Measurements from ENCODE around the gene PDXP.

Gene PDXP

DNA sequence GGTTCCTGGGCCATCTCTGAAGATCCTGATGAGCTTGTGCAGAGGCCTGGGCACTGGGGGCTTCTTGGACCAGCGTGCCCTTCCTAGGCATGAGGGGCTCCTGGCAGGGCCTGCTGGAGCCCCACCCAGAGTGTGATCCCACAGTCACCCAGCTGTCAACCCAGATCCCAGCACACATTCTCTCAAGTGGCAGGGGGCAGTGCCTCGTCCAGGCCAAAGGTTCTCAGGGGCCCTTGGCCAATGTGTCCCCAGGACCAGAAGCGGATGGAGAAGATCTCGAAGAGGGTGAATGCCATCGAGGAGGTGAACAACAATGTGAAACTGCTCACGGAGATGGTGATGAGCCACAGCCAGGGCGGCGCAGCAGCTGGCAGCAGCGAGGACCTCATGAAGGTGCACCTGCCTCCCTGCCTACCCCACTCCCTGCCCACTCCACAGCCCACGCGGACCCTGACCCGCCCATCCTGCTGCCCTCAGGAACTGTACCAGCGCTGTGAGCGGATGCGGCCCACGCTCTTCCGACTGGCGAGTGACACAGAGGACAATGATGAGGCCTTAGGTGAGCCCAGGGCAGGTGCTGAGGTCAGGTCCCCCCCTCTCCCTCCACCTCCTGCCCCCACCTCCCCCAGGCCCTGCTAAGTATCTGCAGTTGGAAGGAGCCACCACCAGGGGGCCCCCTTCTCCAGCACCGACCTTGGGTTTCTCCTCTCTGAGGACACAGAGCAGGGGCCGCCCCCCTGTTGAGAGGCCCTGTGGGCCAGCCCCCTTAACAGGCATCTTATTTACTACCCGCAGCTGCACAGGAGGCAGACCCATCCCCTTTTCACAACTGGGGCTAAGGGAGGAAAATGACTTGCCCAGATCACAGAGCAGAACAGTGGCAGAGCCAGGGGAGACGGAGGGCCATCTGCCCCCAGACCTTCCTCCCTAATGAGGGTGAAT lies 35.2 kb upstream of the PDXP start:
- peaks cover 48% of the 10 kb centered on the region for H3K4me1 Mint-ChIP-seq (ENCODE audit: low read depth)
- intact Hi-C loops (cut with micrococcal nuclease) = loop anchor here (5.0 kb wide), 1 partner anchor 59 kb away; no protein-coding TSS in a partner anchor
- H3K27ac Mint-ChIP-seq = peak overlapping the region; percentile 44
- H3K36me3 Mint-ChIP-seq (ENCODE audit: low read depth) = peaks cover 96% of the 10 kb centered on the region
- no peak overlapping the region for H3K4me3 Mint-ChIP-seq
- H3K27me3 Mint-ChIP-seq = no peaks in the 10 kb centered on the region
- no peaks in the 10 kb centered on the region for H3K9me3 Mint-ChIP-seq

DNA sequence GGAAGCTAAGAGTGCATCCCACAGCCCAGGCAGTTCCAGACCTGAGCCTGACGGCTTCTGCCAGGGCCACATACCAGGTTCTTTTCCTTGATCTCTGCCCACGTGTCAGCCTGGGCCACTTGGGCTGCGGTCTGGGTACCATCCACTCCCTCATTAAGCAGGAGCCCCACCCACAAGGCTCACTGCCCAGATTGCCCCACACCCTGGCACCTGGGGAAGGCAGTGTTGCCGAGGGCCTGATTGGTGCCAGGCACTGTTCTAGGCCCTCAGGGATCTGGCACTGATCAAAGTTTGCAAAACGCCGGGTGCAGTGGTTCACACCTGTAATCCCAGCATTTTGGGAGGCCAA lies 34.5 kb upstream of the PDXP start:
- intact Hi-C loops (cut with micrococcal nuclease) = loop anchor here (5.0 kb wide), 1 partner anchor 58 kb away; no protein-coding TSS in a partner anchor
- H3K4me1 Mint-ChIP-seq (ENCODE audit: low read depth) = peaks cover 54% of the 10 kb centered on the region

DNA sequence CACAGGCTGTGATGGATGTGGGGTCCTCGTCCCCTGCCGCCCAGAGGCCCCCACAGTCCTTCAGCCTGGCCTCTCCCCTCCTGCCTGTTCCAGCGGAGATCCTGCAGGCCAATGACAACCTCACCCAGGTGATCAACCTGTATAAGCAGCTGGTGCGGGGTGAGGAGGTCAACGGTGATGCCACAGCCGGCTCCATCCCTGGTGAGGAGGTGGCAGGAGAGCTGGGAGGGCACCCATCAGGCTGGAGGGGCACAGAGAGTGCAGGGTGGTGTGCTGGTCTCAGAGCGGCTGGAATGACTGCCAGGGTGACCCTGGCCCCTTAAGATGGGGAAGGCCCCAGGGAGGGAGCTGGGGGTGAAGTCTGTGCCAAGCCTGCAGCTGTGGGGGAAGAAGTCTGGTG lies 33.6 kb upstream of the PDXP start:
- peak overlapping the region; percentile 51 for H3K27ac Mint-ChIP-seq
- no peaks in the 10 kb centered on the region for H3K27me3 Mint-ChIP-seq
- intact Hi-C loops (cut with micrococcal nuclease) = loop anchor here (5.0 kb wide), 1 partner anchor 57 kb away; no protein-coding TSS in a partner anchor

More for the DNA sequence above, 34.5 kb upstream of the PDXP start:
- Mint-ChIP-seq H3K4me3 (no peak overlapping the region), H3K36me3 (ENCODE audit: low read depth) (peaks cover 96% of the 10 kb centered on the region), H3K9me3 (no peaks in the 10 kb centered on the region), H3K27me3 (no peaks in the 10 kb centered on the region), H3K27ac (peak overlapping the region; percentile 51)

DNA sequence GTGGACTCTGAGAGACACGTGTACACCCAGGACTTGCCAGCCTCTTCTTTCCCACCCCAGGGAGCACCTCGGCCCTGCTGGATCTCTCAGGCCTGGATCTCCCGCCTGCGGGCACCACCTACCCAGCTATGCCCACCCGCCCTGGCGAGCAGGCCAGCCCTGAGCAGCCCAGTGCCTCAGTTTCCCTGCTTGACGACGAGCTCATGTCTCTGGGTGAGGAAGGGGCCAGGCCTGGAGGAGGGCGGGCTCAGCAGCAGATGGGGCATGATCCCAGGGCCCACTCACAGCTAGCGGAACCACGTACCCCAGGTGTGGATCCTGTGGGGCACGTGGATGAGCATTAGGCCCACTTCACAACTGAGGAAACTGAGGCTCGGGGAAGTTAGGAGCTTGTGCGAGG lies 32.8 kb upstream of the PDXP start:
- Mint-ChIP-seq H3K36me3 (ENCODE audit: low read depth) (peaks cover 96% of the 10 kb centered on the region), H3K9me3 (no peaks in the 10 kb centered on the region), H3K27me3 (no peaks in the 10 kb centered on the region), H3K27ac (peak overlapping the region; percentile 59), H3K4me3 (no peak overlapping the region), H3K4me1 (ENCODE audit: low read depth) (peaks cover 55% of the 10 kb centered on the region)
- intact Hi-C loops (cut with micrococcal nuclease) = no loop called here

More for the DNA sequence above, 33.6 kb upstream of the PDXP start:
- peaks cover 96% of the 10 kb centered on the region for H3K36me3 Mint-ChIP-seq (ENCODE audit: low read depth)
- no peak overlapping the region for H3K4me3 Mint-ChIP-seq
- H3K4me1 Mint-ChIP-seq (ENCODE audit: low read depth) = peaks cover 54% of the 10 kb centered on the region
- no peaks in the 10 kb centered on the region for H3K9me3 Mint-ChIP-seq

DNA sequence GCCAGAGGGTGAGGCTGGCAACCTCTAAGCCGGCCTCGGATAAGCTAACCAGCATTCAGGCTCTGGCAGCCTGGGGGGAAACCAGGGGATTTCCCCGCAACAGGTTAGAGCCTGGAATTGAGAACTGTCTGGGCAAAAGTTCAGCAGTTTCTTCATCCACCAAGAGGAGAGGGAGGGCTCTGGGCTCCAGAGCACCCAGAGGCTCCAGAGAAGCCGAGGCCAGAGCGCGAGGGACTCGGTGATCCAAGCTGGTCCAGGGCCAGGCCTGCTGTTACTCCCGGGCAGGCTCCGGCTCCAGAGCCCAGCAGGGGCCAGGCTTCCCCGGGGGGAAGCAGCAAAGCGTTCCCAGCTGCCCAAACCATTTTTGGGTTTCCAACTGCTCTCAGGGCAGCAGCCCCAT lies 32.4 kb upstream of the PDXP start:
- H3K27me3 Mint-ChIP-seq = no peaks in the 10 kb centered on the region
- H3K36me3 Mint-ChIP-seq (ENCODE audit: low read depth) = peaks cover 96% of the 10 kb centered on the region
- H3K4me3 Mint-ChIP-seq = no peak overlapping the region
- H3K9me3 Mint-ChIP-seq = no peaks in the 10 kb centered on the region
- peaks cover 60% of the 10 kb centered on the region for H3K4me1 Mint-ChIP-seq (ENCODE audit: low read depth)
- intact Hi-C loops (cut with micrococcal nuclease) = no loop called here
- peak overlapping the region; percentile 59 for H3K27ac Mint-ChIP-seq

DNA sequence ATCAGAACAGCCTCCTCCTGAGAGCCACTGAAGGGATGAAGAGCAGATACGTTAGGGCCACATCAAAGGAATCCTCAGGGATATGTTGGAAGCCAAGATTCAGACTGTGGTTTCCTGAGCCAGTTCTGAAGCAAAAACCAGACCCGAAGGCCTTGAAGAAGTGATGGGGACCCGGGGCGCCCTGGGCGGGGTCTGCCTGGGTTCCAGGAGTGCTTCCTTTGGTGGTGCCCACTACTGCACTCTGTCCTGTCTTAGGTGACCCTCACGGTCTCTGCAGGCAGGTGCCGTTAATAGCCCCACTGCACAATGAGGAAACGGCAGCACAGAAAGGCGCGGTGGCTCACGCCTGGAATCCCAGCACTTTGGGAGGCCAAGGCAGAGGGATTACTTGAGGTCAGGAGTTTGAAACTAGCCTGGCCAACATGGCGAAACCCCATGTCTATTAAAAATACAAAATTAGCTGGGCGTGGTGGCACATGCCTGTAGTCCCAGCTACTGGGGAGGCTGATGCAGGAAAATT lies 31.9 kb upstream of the PDXP start:
- Mint-ChIP-seq H3K4me3 (peak overlapping the region; percentile 2), H3K27me3 (no peaks in the 10 kb centered on the region), H3K27ac (peak overlapping the region; percentile 59), H3K36me3 (ENCODE audit: low read depth) (peaks cover 96% of the 10 kb centered on the region), H3K4me1 (ENCODE audit: low read depth) (peaks cover 64% of the 10 kb centered on the region), H3K9me3 (no peaks in the 10 kb centered on the region)
- intact Hi-C loops (cut with micrococcal nuclease) = no loop called here

DNA sequence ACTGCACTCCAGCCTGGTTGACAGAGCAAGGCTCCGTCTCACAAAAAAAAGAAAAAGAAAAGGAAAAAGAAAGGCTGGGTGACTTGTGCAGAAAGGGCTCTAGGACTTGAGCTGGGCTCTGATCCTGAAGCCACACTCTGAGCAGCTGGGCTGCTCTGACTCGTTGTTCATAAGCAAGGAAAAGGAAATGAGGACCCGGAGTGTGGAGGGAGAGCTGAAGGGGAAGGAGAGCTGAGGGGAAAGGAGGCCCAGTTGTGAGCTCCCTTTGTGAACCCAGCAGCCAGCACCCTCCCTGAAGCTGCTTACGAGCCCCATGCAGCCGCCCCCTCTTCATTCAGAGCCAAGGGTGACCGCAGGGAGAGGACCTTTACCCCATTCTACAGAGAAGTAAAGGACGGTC lies 31.4 kb upstream of the PDXP start:
- H3K27ac Mint-ChIP-seq = peak overlapping the region; percentile 59
- peak overlapping the region; percentile 2 for H3K4me3 Mint-ChIP-seq
- H3K27me3 Mint-ChIP-seq = no peaks in the 10 kb centered on the region
- intact Hi-C loops (cut with micrococcal nuclease) = no loop called here
- H3K4me1 Mint-ChIP-seq (ENCODE audit: low read depth) = peaks cover 69% of the 10 kb centered on the region
- peaks cover 96% of the 10 kb centered on the region for H3K36me3 Mint-ChIP-seq (ENCODE audit: low read depth)
- no peaks in the 10 kb centered on the region for H3K9me3 Mint-ChIP-seq

DNA sequence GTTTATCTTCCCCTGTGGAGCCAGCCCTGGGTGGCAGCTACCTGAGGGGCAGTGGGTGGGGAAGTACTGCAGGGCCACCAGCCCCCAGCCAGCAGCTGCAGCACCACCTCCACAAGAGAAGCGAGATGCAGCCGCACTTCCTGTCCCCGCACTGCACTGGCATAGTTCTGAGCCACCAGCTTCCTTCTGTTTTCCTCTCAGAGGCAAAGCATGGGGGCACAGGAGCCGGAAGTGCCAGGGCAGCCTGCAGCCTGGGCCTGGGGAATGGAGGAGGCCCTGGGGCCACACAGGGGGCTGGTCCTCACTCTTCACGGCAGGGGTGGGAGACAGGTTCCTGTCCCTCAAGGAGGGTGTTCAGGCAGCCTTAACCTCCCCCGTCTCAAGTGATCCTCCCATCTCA lies 31.0 kb upstream of the PDXP start:
- H3K4me3 Mint-ChIP-seq = no peak overlapping the region
- H3K27me3 Mint-ChIP-seq = no peaks in the 10 kb centered on the region
- peak overlapping the region; percentile 59 for H3K27ac Mint-ChIP-seq
- no peaks in the 10 kb centered on the region for H3K9me3 Mint-ChIP-seq
- H3K4me1 Mint-ChIP-seq (ENCODE audit: low read depth) = peaks cover 74% of the 10 kb centered on the region
- peaks cover 96% of the 10 kb centered on the region for H3K36me3 Mint-ChIP-seq (ENCODE audit: low read depth)
- intact Hi-C loops (cut with micrococcal nuclease) = no loop called here

DNA sequence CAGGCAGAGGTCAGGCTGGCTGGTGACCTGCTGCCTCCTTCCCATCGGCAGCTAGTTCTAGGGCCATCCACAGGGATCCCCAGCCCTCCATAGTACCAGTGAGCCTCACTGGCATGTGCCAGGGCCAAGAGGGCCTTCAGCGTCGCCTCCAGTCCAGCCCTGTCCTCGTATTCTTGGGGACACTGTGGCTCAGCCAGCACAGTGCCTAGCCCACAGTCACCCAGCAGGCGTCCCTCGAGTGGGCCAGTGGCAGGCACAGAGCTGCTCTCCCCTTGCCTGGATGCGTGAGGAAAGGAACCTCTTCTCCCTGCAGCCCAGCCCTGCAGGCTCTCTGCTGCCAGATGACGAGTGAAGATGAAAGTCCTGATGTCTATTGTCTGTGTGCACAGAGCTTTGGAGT lies 29.7 kb upstream of the PDXP start:
- no peak overlapping the region for H3K27ac Mint-ChIP-seq
- intact Hi-C loops (cut with micrococcal nuclease) = no loop called here
- peaks cover 82% of the 10 kb centered on the region for H3K4me1 Mint-ChIP-seq (ENCODE audit: low read depth)
- no peak overlapping the region for H3K4me3 Mint-ChIP-seq
- H3K27me3 Mint-ChIP-seq = no peaks in the 10 kb centered on the region
- H3K9me3 Mint-ChIP-seq = no peaks in the 10 kb centered on the region
- H3K36me3 Mint-ChIP-seq (ENCODE audit: low read depth) = peaks cover 92% of the 10 kb centered on the region

DNA sequence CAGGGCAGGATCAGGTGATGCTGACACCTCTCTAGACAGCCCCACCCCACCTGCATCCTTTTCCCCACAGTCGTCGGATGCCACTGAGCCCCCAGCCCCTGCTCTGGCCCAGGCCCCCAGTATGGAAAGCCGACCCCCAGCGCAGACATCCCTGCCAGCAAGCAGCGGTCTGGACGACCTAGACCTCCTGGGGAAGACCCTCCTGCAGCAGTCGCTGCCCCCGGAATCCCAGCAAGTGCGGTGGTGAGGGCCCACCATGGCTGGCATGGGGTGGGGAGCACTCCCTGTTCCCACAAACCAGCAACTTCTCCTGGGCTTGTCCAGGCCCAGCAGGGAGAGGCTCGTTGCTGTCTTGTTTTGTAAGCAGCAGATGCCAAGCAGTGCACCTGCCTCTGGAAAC lies 28.6 kb upstream of the PDXP start:
- Mint-ChIP-seq H3K4me3 (no peak overlapping the region), H3K27me3 (no peaks in the 10 kb centered on the region), H3K27ac (no peak overlapping the region), H3K9me3 (no peaks in the 10 kb centered on the region), H3K36me3 (ENCODE audit: low read depth) (peaks cover 81% of the 10 kb centered on the region), H3K4me1 (ENCODE audit: low read depth) (peaks cover 83% of the 10 kb centered on the region)
- intact Hi-C loops (cut with micrococcal nuclease) = loop anchor here (10.0 kb wide), 1 partner anchor 105 kb away; no protein-coding TSS in a partner anchor

DNA sequence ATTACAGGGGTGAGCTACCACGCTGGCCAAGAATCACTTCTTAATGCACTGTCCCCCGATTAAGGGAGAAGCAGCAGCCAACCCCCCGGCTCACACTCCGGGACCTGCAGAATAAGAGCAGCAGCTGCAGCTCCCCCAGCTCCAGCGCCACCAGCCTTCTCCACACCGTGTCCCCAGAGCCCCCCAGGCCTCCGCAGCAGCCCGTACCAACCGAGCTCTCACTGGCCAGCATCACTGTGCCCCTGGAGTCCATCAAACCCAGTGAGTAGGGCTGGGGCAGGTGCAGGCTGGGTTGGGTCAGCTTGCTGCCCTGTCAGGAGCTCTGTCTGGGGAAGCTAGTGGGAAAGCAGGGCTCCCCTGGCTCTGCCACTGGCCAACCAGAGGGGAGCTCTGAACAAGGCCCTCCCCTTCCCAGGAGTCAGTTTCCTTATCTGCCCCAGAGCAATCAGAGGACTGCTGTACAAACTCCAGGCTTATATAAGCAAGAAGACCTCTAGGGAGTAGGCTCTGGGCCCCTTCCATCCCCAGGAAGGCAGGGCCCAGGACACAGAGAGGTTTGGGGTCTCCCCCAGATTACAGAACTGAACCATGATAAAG lies 27.6 kb upstream of the PDXP start:
- H3K4me1 Mint-ChIP-seq (ENCODE audit: low read depth) = peaks cover 82% of the 10 kb centered on the region

DNA sequence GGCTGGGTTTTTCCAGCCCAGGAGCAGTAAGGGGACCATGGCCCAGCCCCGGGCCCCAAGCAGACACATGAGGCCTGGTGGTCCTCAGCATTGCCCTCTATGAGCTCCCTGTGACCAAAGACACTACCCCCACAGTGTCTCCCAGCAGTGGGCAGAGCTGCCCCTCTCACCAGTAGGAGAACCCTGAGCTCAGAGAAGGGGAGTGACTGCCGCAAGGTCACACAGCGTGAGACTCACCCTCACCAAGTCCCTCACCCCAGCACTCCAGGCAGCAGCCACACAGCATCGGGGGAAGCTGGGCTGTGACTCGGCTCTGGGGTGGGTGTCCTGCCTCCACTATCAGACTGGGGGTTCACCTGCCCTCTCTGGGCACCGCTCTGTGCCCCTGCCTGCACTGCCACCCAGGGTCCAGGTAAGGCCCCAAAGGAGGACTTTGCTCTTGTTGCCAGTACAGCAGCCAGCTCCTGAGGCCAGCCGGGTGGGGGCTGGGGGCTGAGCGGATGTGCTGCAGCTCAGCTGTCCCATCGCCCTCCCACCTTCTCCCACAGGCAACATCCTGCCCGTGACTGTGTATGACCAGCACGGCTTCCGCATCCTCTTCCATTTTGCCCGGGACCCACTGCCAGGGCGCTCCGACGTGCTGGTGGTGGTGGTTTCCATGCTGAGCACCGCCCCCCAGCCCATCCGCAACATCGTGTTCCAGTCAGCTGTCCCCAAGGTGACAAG lies 26.9 kb upstream of the PDXP start:
- H3K27me3 Mint-ChIP-seq = no peaks in the 10 kb centered on the region
- peak overlapping the region; percentile 87 for H3K27ac Mint-ChIP-seq
- H3K9me3 Mint-ChIP-seq = no peaks in the 10 kb centered on the region
- H3K4me1 Mint-ChIP-seq (ENCODE audit: low read depth) = peaks cover 82% of the 10 kb centered on the region
- peaks cover 64% of the 10 kb centered on the region for H3K36me3 Mint-ChIP-seq (ENCODE audit: low read depth)
- intact Hi-C loops (cut with micrococcal nuclease) = loop anchor here (10.0 kb wide), 1 partner anchor 103 kb away; no protein-coding TSS in a partner anchor
- H3K4me3 Mint-ChIP-seq = peak overlapping the region; percentile 44

More for the DNA sequence above, 27.6 kb upstream of the PDXP start:
- H3K9me3 Mint-ChIP-seq = no peaks in the 10 kb centered on the region
- peak overlapping the region; percentile 87 for H3K27ac Mint-ChIP-seq
- H3K27me3 Mint-ChIP-seq = no peaks in the 10 kb centered on the region
- peaks cover 71% of the 10 kb centered on the region for H3K36me3 Mint-ChIP-seq (ENCODE audit: low read depth)
- no peak overlapping the region for H3K4me3 Mint-ChIP-seq
- intact Hi-C loops (cut with micrococcal nuclease) = loop anchor here (10.0 kb wide), 1 partner anchor 104 kb away; no protein-coding TSS in a partner anchor

DNA sequence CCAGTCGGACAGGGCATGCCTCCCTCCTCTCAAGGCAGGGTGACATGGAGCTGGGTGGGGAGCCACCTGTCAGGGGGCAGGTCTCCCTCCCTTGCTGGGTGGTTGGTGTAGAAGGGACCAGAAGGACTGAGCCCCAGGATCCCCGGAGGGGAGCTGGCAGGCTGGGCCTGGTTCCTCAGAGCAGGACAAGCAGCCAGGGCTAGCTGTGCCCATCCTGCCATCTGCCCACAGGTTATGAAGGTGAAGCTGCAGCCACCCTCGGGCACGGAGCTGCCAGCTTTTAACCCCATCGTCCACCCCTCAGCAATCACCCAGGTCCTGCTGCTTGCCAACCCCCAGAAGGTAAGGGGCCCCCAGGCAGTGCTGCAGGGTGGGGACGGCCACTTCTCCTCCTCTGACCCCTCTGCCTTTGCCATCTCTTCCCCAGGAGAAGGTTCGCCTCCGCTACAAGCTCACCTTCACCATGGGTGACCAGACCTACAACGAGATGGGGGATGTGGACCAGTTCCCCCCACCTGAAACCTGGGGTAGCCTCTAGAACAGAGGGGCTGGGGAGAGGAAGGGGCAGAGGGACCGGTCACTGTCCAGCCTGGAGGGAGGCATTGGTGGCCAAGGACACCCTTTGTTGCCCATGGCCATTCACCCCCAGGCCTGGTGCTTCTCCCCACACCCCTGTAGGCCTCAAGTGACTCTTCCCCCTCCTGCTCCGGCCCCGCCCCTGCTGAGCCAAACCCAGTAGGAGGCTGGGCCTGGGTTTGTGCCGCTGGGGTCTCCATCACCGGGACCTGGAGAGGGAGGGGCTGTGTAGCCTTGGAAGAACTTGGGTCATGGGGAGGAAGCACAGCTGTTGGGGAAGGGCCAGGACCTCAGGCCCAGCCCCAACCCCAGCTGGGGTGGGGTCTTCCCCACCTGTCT lies 26.1 kb upstream of the PDXP start:
- no peaks in the 10 kb centered on the region for H3K9me3 Mint-ChIP-seq
- peak overlapping the region; percentile 87 for H3K27ac Mint-ChIP-seq
- no peaks in the 10 kb centered on the region for H3K27me3 Mint-ChIP-seq
- H3K36me3 Mint-ChIP-seq (ENCODE audit: low read depth) = peaks cover 56% of the 10 kb centered on the region
- peaks cover 82% of the 10 kb centered on the region for H3K4me1 Mint-ChIP-seq (ENCODE audit: low read depth)
- intact Hi-C loops (cut with micrococcal nuclease) = loop anchor here (10.0 kb wide), 1 partner anchor 102 kb away; no protein-coding TSS in a partner anchor
- peak overlapping the region; percentile 62 for H3K4me3 Mint-ChIP-seq
